K562 (cell line): ENCODE data around the gene TAF1D. TPM values are rescaled to one million over a fixed set of nuclear protein-coding genes. Genes with fewer than 3 reads are reported as not detected.
"Not testable (repeated sequence)": the region's sequence is repeated elsewhere in the genome, so short reads cannot be mapped to it uniquely, and the experiment has no call there.

ENCODE experiments used
- ATAC-seq: fragments of 200-7000 bp; cut with Tn5 transposase; 3 replicates; pipeline ENCODE4 v1.9.1; 2020; ENCODE audit warnings: moderate library complexity
- BruUV-seq: library from RNA; stranded (reverse); fragments of 400-500 nt; replicated peaks from 2 replicates; lab custom pipeline; 2021; lab: Mats Ljungman, UMichigan
- CTCF ChIA-PET: fragments of 300-600 bp; formaldehyde crosslinking; extraction: SDS; loops from one replicate; lab custom pipeline; 2021; ENCODE audit warnings: low intra/inter-chr PET ratio; lab: Yijun Ruan, JAX
- POLR2A ChIA-PET: fragments of 300-600, 350-650 bp; sonication (Branson Sonifier 250); formaldehyde crosslinking; extraction: SDS; loops from one replicate; lab custom pipeline; 2021; ENCODE audit warnings: antibody characterized with exemption, inconsistent platforms; lab: Yijun Ruan, JAX
- DNase-seq, 4 experiments: peaks; one replicate each; pipeline versions ENCODE4 v3.0.0 to v3.0.0-alpha.2; 2011 to 2018; ENCODE audit warnings: low spot score in 3 of 4, mixed read lengths in 3 of 4; ENCODE audit errors: extremely low read depth in 1 of 4
- FAIRE-seq: peaks from 2 replicates; lab custom pipeline; 2011; peaks lifted over from hg19 to GRCh38; lab: Jason Lieb, UNC
- H2AFZ ChIP-seq: 2 replicates; pipeline ENCODE4 v1.6.0; 2011; ENCODE audit warnings: low read depth, low read length, control low read depth, inconsistent platforms
- H3K27ac ChIP-seq: fragments of 200-600 bp; 3 replicates; pipeline ENCODE4 v1.8.0; 2011; ENCODE audit warnings: low read depth, mild to moderate bottlenecking, control low read depth, inconsistent platforms, low read length, moderate library complexity, mixed read lengths; ENCODE audit errors: extremely low read depth
- H3K27me3 ChIP-seq, 2 experiments: fragments of 300-600 bp in 1 of 2; 2 replicates in 1 of 2; 3 replicates in 1 of 2; pipeline versions ENCODE4 v1.6.0 to v1.8.0; 2011; ENCODE audit warnings: inconsistent platforms in 2 of 2, low read length in 2 of 2, mild to moderate bottlenecking in 1 of 2, mixed read lengths in 1 of 2, moderate library complexity in 1 of 2; ENCODE audit not compliant: control insufficient read depth in 2 of 2, insufficient read depth in 2 of 2
- H3K36me3 ChIP-seq: fragments of 300-600 bp; 3 replicates; pipeline ENCODE4 v1.8.0; 2011; ENCODE audit warnings: mild to moderate bottlenecking, low read length, inconsistent platforms; ENCODE audit not compliant: control insufficient read depth, insufficient read depth
- H3K4me1 ChIP-seq, 2 experiments: fragments of 200-600 bp in 1 of 2; replicated peaks in 1 of 2; 2 replicates in 1 of 2; 3 replicates in 1 of 2; pipeline versions ENCODE4 v1.5.1 to v1.8.0; 2011; ENCODE audit warnings: inconsistent platforms in 2 of 2, low read length in 2 of 2, mild to moderate bottlenecking in 1 of 2, mixed read lengths in 1 of 2, moderate library complexity in 1 of 2; ENCODE audit not compliant: control insufficient read depth in 2 of 2, insufficient read depth in 2 of 2
- H3K4me2 ChIP-seq: 2 replicates; pipeline ENCODE4 v1.6.1; 2011; ENCODE audit warnings: low read length, control low read depth, inconsistent platforms, mixed read lengths; ENCODE audit not compliant: insufficient read depth
- H3K4me3 ChIP-seq: fragments of 200-600 bp; sonication (generic), shearing (Covaris generic); 2 replicates; pipeline ENCODE4 v1.5.1; 2016; ENCODE audit warnings: control low read depth, inconsistent platforms
- H3K79me2 ChIP-seq: fragments of 200-600 bp; 3 replicates; pipeline ENCODE4 v1.8.0; 2011; ENCODE audit warnings: low read length, inconsistent platforms; ENCODE audit not compliant: control insufficient read depth, insufficient read depth
- H3K9ac ChIP-seq, 2 experiments: 2 replicates each; pipeline versions ENCODE4 v1.6.0 to v1.6.1; 2011; ENCODE audit warnings: low read depth in 2 of 2, low read length in 2 of 2, control low read depth in 1 of 2, inconsistent platforms in 1 of 2, mild to moderate bottlenecking in 1 of 2, mixed read lengths in 1 of 2; ENCODE audit not compliant: insufficient read depth in 1 of 2
- H3K9me1 ChIP-seq: one replicate; pipeline ENCODE4 v1.6.0; 2011; ENCODE audit warnings: inconsistent platforms, mild to moderate bottlenecking, low read length, moderate library complexity; ENCODE audit not compliant: control insufficient read depth, insufficient read depth
- H3K9me3 ChIP-seq: replicated peaks from 2 replicates; pipeline ENCODE4 v1.5.1; 2011; ENCODE audit warnings: low read depth, low read length, inconsistent platforms; ENCODE audit not compliant: control insufficient read depth, insufficient read depth
- H4K20me1 ChIP-seq: replicated peaks from 2 replicates; pipeline ENCODE4 v1.6.1; 2011; ENCODE audit warnings: low read length, inconsistent platforms, mixed read lengths; ENCODE audit not compliant: control insufficient read depth, insufficient read depth
- CBFB ChIP-seq: sonication (generic); formaldehyde crosslinking; IDR thresholded peaks from 2 replicates; pipeline ENCODE4 v1.4.0; 2020; ENCODE audit warnings: mild to moderate bottlenecking, missing genetic modification reagents
- CEBPG ChIP-seq, 3 experiments: fragments of 200-800 bp in 1 of 3; sonication (Bioruptor generic) in 1 of 3; sonication (generic) in 1 of 3; formaldehyde crosslinking in 1 of 3; IDR thresholded peaks in 2 of 3; conservative IDR thresholded peaks in 1 of 3; 2 replicates each; pipeline versions ENCODE4 v1.6.1 to v1.8.0; 2016 to 2022; ENCODE audit warnings: missing compliant biosample characterization in 2 of 3, missing genetic modification characterization in 2 of 3, mild to moderate bottlenecking in 1 of 3, missing genetic modification reagents in 1 of 3
- COPS2 ChIP-seq: fragments of 450-650 bp; conservative IDR thresholded peaks from 2 replicates; pipeline ENCODE4 v1.6.1; 2016; ENCODE audit warnings: mild to moderate bottlenecking, moderate library complexity
- DPF2 ChIP-seq: fragments of 450-650 bp; IDR thresholded peaks from 2 replicates; pipeline ENCODE4 v1.6.1; 2016
- IRF2 ChIP-seq: sonication (generic); formaldehyde crosslinking; IDR thresholded peaks from 2 replicates; pipeline ENCODE4 v1.8.1; 2022; ENCODE audit warnings: mild to moderate bottlenecking, missing genetic modification reagents
- SMAD3 ChIP-seq: fragments of 450-650 bp; formaldehyde crosslinking; conservative IDR thresholded peaks from 2 replicates; pipeline ENCODE4 v1.4.0; 2020; ENCODE audit warnings: mild to moderate bottlenecking
- SMC3 ChIP-seq: conservative IDR thresholded peaks from 2 replicates; pipeline ENCODE4 v1.6.1; 2011; ENCODE audit warnings: low read depth, low read length, improper control_type of control experiment; ENCODE audit not compliant: insufficient read depth
- SPI1 ChIP-seq: IDR thresholded peaks from 2 replicates; pipeline ENCODE4 v1.6.1; 2011; ENCODE audit warnings: low read depth, low read length, control low read depth, borderline replicate concordance
- ZNF354B ChIP-seq: fragments of 250-450 bp; sonication (Bioruptor Pico); IDR thresholded peaks from 2 replicates; pipeline ENCODE4 v1.4.0; 2020
- WGBS: fragments of 100-300 bp; shearing (Covaris generic); methylation state at CpG from one replicate; pipeline ENCODE4 v1.1.6; 2016; ENCODE audit warnings: low coverage, mixed read lengths; ENCODE audit not compliant: insufficient coverage; ENCODE audit errors: missing lambda C conversion rate; 5-methylcytosine and 5-hydroxymethylcytosine counted together
- in situ Hi-C: fragments of 300-500 bp; cut with MboI; formaldehyde crosslinking; loops from 4 replicates; pipeline ENCODE4 v1.15.0; 2018; ENCODE audit warnings: inconsistent platforms, mixed read lengths
- intact Hi-C: fragments of 100-400 bp; cut with micrococcal nuclease; formaldehyde crosslinking; loops from 2 replicates; pipeline ENCODE4 v1.14.2; 2022
- polyA plus RNA-seq, 8 experiments: library from polyadenylated mRNA; depleted of rRNA in 4 of 8; stranded (reverse) in 5 of 8; unstranded in 3 of 8; fragments of >200 nt; fragmentation: Nextera tagmentation in 2 of 8; fragmentation: Illumina TruSeq in 1 of 8; extraction: Ambion mirVana in 2 of 8; extraction: Trizol in 1 of 8; gene quantifications; 2 replicates each; pipeline versions ENCODE4 v1.2.1 to v1.2.3, GENCODE V29; 2011 to 2014; ENCODE audit warnings: inconsistent platforms in 1 of 8, missing spikeins in 1 of 8
- total RNA-seq, 7 experiments: library from RNA; depleted of rRNA in 6 of 7; stranded (reverse); fragments of >200 nt in 6 of 7; fragmentation: Illumina TruSeq in 2 of 7; extraction: Trizol in 2 of 7; gene quantifications; 2 replicates each; pipeline versions ENCODE4 v1.2.1 to v1.2.3, GENCODE V29; 2011 to 2021; ENCODE audit warnings: low replicate concordance in 1 of 7
- TF ChIP-seq, protein P1 (sequence below): sonication (generic); IDR thresholded peaks from 2 replicates; pipeline ENCODE4 v1.6.1; 2016

The TAF1D gene
- total and polyA plus RNA-seq, 9 of the 15 experiments (the other 6 are each of a cell fraction or from before 2014, with no cell fraction given), result 122 to 347 (median 250) TPM

DNA sequence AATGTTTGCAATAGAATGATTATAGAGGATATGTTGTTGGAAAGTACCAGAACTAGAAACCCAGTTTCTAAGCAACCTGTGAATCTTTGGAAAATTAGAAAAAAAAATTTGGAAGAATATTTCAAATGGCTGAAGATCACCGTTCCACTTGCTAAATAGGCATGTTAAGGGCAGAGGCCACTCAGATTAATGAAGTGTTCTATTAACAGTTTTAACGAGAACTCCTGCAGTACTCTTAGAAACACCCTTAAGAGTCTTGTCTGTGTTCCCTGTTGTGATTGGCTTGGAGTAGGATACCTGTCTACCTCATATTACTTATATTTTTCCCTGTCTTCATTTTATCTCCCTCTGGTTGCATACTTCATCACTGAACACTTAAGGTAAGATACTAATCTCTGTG lies 4.8 kb upstream of the TAF1D start (continued):
- no peak for TF ChIP-seq CBFB (CRISPR knock-in tag)
- TF ChIP-seq DPF2, result no peak
- no peak for TF ChIP-seq ZNF354B
- TF ChIP-seq SMC3, result no peak
- no peak for TF ChIP-seq COPS2
- no peak for TF ChIP-seq IRF2
- no peak for TF ChIP-seq SMAD3 (CRISPR knock-in tag)
- TF ChIP-seq, protein P1, sequence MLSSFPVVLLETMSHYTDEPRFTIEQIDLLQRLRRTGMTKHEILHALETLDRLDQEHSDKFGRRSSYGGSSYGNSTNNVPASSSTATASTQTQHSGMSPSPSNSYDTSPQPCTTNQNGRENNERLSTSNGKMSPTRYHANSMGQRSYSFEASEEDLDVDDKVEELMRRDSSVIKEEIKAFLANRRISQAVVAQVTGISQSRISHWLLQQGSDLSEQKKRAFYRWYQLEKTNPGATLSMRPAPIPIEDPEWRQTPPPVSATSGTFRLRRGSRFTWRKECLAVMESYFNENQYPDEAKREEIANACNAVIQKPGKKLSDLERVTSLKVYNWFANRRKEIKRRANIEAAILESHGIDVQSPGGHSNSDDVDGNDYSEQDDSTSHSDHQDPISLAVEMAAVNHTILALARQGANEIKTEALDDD, result no peak
- TF ChIP-seq CEBPG (CRISPR knock-in tag; IDR thresholded peaks at IDR 0.05), result no peak
- no peak for TF ChIP-seq CEBPG (tag; conservative IDR thresholded peaks at IDR 0.05 in 1 of 2, IDR thresholded peaks at IDR 0.05 in 1 of 2)
- TF ChIP-seq, all 486 proteins: peak for 0

DNA sequence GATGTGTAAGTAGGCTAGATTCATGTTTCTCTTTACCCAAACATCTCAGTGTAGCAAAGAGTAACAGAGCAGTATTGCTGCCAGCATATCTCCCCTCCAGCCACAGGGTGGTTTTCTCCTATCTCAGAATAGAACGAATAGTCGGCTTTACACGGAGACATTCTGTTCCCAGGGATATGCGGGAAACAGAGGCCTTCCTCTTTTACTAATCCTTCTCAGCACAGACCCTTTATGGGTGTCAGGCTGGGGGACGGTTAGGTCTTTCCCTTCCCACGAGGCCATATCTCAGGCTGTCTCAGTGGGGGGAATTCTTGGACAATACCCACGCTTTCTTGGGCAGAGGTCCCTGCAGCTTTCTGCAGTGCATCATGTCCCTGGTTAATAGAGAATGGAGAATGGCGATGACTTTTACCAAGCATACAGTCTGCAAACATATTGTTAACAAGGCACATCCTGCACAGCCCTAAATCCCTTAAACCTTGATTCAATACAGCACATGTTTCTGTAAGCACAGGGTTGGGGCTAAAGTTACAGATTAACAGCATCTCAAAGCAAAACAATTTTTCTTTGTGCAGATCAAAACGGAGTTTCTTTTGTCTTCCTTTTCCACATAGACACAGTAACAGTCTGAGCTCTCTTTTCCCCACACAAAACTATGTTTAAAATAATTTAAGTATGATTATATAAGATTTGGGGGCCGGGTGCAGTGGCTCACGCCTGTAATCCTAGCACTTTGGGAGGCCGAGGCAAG lies 3.9 kb upstream of the TAF1D start:
- ATAC-seq, intact Hi-C loops, CTCF ChIA-PET: not testable (repeated sequence)

More for the DNA sequence above, 3.9 kb upstream of the TAF1D start:
- H3K9ac ChIP-seq, BruUV-seq, H3K9me3 ChIP-seq, H3K9me1 ChIP-seq, H3K27me3 ChIP-seq, FAIRE-seq, H4K20me1 ChIP-seq, H3K27ac ChIP-seq, DNase-seq, H3K4me3 ChIP-seq, in situ Hi-C loops: not testable (repeated sequence)
- Histone ChIP-seq H3K79me2 (peaks cover 29% of the 10 kb centered on the region), H2AFZ (peak overlapping the region; percentile 25; the same call in 1 of the 2 replicates), H3K36me3 (peaks cover 11% of the 10 kb centered on the region; the same call in 2 of the 3 replicates), H3K4me2 (peak overlapping the region; percentile 14; the same call in 1 of the 2 replicates), H3K4me1 (peaks cover 4 to 10% of the 10 kb centered on the region in 2 experiments; a peak in 3 of 5 replicates)
- TF ChIP-seq SPI1, result peak; percentile 42; the same call in 1 of the 2 replicates
- POLR2A ChIA-PET, result interaction anchor here (1.0 kb wide), 1 partner anchor 11 kb away, joined by 6 read pairs; no protein-coding TSS in a partner anchor
- 44% methylated on average over 12 of the region's 12 CpGs for WGBS
